Fibroblast of lung (primary cell): Measurements from ENCODE around the gene GPR15LG. TPM values are rescaled to one million over a fixed set of nuclear protein-coding genes. Genes with fewer than 3 reads are reported as not detected.

ENCODE experiments used
- DNase-seq, 2 donors: peaks; one replicate each; pipeline versions ENCODE4 v3.0.0 to v3.0.0-alpha.2; 2010; ENCODE audit warnings: low read depth in 2 of 2
- H2AFZ ChIP-seq: 2 replicates; pipeline ENCODE4 v1.5.1; 2012; ENCODE audit warnings: low read length, control low read depth, inconsistent platforms
- H3K27ac ChIP-seq: 2 replicates; pipeline ENCODE4 v1.5.1; 2011; ENCODE audit warnings: low read length, control low read depth; ENCODE audit not compliant: insufficient read depth
- H3K27me3 ChIP-seq: 2 replicates; pipeline ENCODE4 v1.5.1; 2011; ENCODE audit warnings: mild to moderate bottlenecking, low read length; ENCODE audit not compliant: control insufficient read depth, insufficient read depth
- H3K36me3 ChIP-seq: 2 replicates; pipeline ENCODE4 v1.5.1; 2011; ENCODE audit warnings: low read length; ENCODE audit not compliant: control insufficient read depth, insufficient read depth
- H3K4me1 ChIP-seq: 2 replicates; pipeline ENCODE4 v1.5.1; 2011; ENCODE audit warnings: low read length; ENCODE audit not compliant: control insufficient read depth, insufficient read depth; ENCODE audit errors: extremely low read depth
- H3K4me2 ChIP-seq: 2 replicates; pipeline ENCODE4 v1.5.1; 2011; ENCODE audit warnings: low read length, control low read depth; ENCODE audit not compliant: insufficient read depth; ENCODE audit errors: extremely low read depth
- H3K4me3 ChIP-seq, 4 experiments: fragments of 200-600 bp in 1 of 4; sonication (generic) in 1 of 4; replicated peaks in 1 of 4; 2 replicates each; pipeline ENCODE4 v1.5.1; 2011 to 2016; ENCODE audit warnings: low read length in 4 of 4, low read depth in 3 of 4, mild to moderate bottlenecking in 3 of 4, control low read depth in 2 of 4, inconsistent platforms in 1 of 4, mixed read lengths in 1 of 4; ENCODE audit not compliant: insufficient read depth in 1 of 4; ENCODE audit errors: control extremely low read depth in 1 of 4
- H3K79me2 ChIP-seq: 2 replicates; pipeline ENCODE4 v1.5.1; 2012; ENCODE audit warnings: mild to moderate bottlenecking, low read length, inconsistent platforms; ENCODE audit not compliant: control insufficient read depth, insufficient read depth
- H3K9ac ChIP-seq: 2 replicates; pipeline ENCODE4 v1.5.1; 2011; ENCODE audit warnings: mild to moderate bottlenecking, low read length, control low read depth; ENCODE audit not compliant: insufficient read depth
- H3K9me3 ChIP-seq: 2 replicates; pipeline ENCODE4 v1.5.1; 2012; ENCODE audit warnings: low read depth, low read length; ENCODE audit not compliant: control insufficient read depth, insufficient read depth
- H4K20me1 ChIP-seq: 2 replicates; pipeline ENCODE4 v1.5.1; 2011; ENCODE audit warnings: low read length; ENCODE audit not compliant: control insufficient read depth, insufficient read depth; ENCODE audit errors: extremely low read depth
- EZH2 ChIP-seq: IDR thresholded peaks from 2 replicates; pipeline ENCODE4 v1.5.1; 2012; ENCODE audit warnings: low read length, control low read depth, mild to moderate bottlenecking; ENCODE audit errors: missing control alignments
- polyA plus RNA-seq, 2 donors: library from polyadenylated mRNA; depleted of rRNA in 1 of 2; stranded (reverse) in 1 of 2; unstranded in 1 of 2; fragments of >200 nt; gene quantifications; 2 replicates each; pipeline ENCODE4 v1.2.1, GENCODE V29; 2011 to 2012; ENCODE audit warnings: missing spikeins in 1 of 2
- total RNA-seq: library from RNA; depleted of rRNA; stranded (reverse); fragments of >200 nt; gene quantifications from 2 replicates; pipeline ENCODE4 v1.2.1, GENCODE V29; 2014
- TF ChIP-seq, protein P1 (sequence below), 2 donors: IDR thresholded peaks in 1 of 2; conservative IDR thresholded peaks in 1 of 2; 1 replicate in 1 of 2; 2 replicates in 1 of 2; pipeline ENCODE4 v1.5.1; 2011 to 2012; ENCODE audit warnings: low read length in 2 of 2, control low read depth in 1 of 2, inconsistent platforms in 1 of 2, low read depth in 1 of 2, mild to moderate bottlenecking in 1 of 2

Gene GPR15LG
- total and polyA plus RNA-seq, 2 donors (not counting 1 experiment from before 2014, with no cell fraction given), result not detected

- TF ChIP-seq, protein P1, sequence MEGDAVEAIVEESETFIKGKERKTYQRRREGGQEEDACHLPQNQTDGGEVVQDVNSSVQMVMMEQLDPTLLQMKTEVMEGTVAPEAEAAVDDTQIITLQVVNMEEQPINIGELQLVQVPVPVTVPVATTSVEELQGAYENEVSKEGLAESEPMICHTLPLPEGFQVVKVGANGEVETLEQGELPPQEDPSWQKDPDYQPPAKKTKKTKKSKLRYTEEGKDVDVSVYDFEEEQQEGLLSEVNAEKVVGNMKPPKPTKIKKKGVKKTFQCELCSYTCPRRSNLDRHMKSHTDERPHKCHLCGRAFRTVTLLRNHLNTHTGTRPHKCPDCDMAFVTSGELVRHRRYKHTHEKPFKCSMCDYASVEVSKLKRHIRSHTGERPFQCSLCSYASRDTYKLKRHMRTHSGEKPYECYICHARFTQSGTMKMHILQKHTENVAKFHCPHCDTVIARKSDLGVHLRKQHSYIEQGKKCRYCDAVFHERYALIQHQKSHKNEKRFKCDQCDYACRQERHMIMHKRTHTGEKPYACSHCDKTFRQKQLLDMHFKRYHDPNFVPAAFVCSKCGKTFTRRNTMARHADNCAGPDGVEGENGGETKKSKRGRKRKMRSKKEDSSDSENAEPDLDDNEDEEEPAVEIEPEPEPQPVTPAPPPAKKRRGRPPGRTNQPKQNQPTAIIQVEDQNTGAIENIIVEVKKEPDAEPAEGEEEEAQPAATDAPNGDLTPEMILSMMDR (conservative IDR thresholded peaks at IDR 0.05 in 1 of 2, IDR thresholded peaks at IDR 0.05 in 1 of 2; ENCODE audit: low read depth in 1 of 2, low read length in 2 of 2), result no peak
- no peak for TF ChIP-seq EZH2
- H4K20me1 ChIP-seq, result no peaks in the 10 kb centered on the region
- H3K4me1 ChIP-seq, result no peaks in the 10 kb centered on the region
- H3K9me3 ChIP-seq, result no peaks in the 10 kb centered on the region
- H2AFZ ChIP-seq, result no peak overlapping the region
- no peak overlapping the region for H3K9ac ChIP-seq
- H3K27me3 ChIP-seq, result no peaks in the 10 kb centered on the region
- no peak overlapping the region for H3K4me2 ChIP-seq
- H3K27ac ChIP-seq, result no peak overlapping the region
- H3K4me3 ChIP-seq, result no peak overlapping the region
- H3K79me2 ChIP-seq, result no peaks in the 10 kb centered on the region
- no peak for DNase-seq
- no peaks in the 10 kb centered on the region for H3K36me3 ChIP-seq
Observed at GRCh38 chr10:84201682-84202081, 28.1 kb downstream of the GPR15LG start.

GRCh38 chr10:84202349-84202748 is 28.7 kb downstream of the GPR15LG start:
- H2AFZ ChIP-seq, result no peak overlapping the region
- H3K4me1 ChIP-seq, result no peaks in the 10 kb centered on the region
- H3K9ac ChIP-seq, result no peak overlapping the region
- no peaks in the 10 kb centered on the region for H3K9me3 ChIP-seq
- no peak overlapping the region for H3K4me2 ChIP-seq
- no peaks in the 10 kb centered on the region for H3K27me3 ChIP-seq
- TF ChIP-seq, protein P1 (conservative IDR thresholded peaks at IDR 0.05 in 1 of 2, IDR thresholded peaks at IDR 0.05 in 1 of 2; ENCODE audit: low read depth in 1 of 2, low read length in 2 of 2), result no peak
- no peak for TF ChIP-seq EZH2
- no peaks in the 10 kb centered on the region for H3K36me3 ChIP-seq
- H4K20me1 ChIP-seq, result no peaks in the 10 kb centered on the region
- H3K79me2 ChIP-seq, result no peaks in the 10 kb centered on the region
- DNase-seq, result no peak
- no peak overlapping the region for H3K27ac ChIP-seq
- H3K4me3 ChIP-seq, result no peak overlapping the region

DNA sequence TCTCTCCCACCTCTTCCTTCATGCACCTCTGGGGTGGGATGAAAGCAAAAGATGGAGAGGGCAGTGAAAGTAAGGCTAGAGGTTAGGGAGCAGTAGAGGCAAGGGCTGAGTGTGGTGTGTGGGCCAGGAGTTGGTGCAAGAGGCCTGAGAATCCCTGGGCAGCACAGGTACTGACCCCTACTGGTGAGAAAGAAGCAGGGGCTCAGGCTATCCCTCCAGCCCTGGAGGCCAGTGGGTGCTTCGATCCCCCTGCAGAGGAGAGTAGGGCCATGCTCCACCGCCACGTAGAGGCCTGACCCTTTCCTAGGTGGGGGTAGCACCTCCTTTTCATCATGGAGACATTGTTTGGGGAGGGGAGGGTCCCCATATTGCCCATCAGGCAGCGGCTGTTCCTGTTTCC is 30.5 kb downstream of the GPR15LG start:
- Histone ChIP-seq H3K9ac (no peak overlapping the region), H3K4me3 (no peak overlapping the region), H3K79me2 (no peaks in the 10 kb centered on the region), H3K36me3 (no peaks in the 10 kb centered on the region), H3K4me2 (no peak overlapping the region), H3K27me3 (no peaks in the 10 kb centered on the region), H3K4me1 (no peaks in the 10 kb centered on the region), H3K27ac (no peak overlapping the region), H2AFZ (no peak overlapping the region), H3K9me3 (no peaks in the 10 kb centered on the region), H4K20me1 (no peaks in the 10 kb centered on the region)
- DNase-seq, result no peak
- TF ChIP-seq EZH2, result no peak
- TF ChIP-seq, protein P1 (conservative IDR thresholded peaks at IDR 0.05 in 1 of 2, IDR thresholded peaks at IDR 0.05 in 1 of 2; ENCODE audit: low read depth in 1 of 2, low read length in 2 of 2), result no peak
